Measurements from ENCODE around the gene ATP9B. TPM values are rescaled to one million over a fixed set of nuclear protein-coding genes. Genes with fewer than 3 reads are reported as not detected.
"Not testable (repeated sequence)": the region's sequence is repeated elsewhere in the genome, so short reads cannot be mapped to it uniquely, and the experiment has no call there.

ATP9B gene
- total RNA-seq, 2 donors from 2014 or later: 25.9 to 34.6 TPM

DNA sequence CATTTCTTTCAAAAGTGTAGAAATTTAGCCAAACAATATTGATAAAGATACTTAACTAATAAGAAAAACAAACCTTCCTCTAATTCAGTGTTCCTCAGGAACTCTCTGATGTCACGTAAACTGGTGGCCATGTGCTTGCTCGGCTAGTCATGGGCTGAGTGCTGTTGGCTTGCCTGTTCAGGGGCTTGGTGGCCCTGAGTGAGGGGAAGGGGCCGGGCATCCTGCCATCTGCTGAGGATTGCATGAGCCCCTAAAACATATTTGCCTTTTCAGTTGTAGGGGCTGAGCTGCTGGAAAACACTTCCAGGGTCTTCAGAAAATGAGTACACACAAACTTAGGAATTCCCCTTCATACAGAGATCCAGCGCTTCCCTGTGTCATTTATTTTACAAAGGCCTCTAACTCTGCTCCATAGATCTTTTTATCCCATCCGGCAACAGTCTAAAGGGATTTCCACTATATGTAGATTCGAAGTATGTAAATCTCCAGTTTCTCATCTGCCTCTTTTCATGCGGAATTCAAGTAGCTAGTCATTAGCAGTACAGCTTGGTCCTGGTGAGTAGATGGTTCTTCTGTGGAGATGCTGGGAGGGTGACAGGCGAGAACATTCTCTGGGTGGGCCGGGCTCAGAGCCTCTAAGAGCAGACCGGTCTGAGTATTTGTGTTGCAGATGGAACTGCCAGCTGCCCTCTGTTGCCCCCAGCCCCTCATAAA, 306.4 kb downstream of the ATP9B start:
- ATAC-seq (no peak), DNase-seq (ENCODE audit: low spot score in 2 of 2) (peak in 1 of 2 donors; percentile 30)
- H3K27ac Mint-ChIP-seq: no peak overlapping the region

DNA sequence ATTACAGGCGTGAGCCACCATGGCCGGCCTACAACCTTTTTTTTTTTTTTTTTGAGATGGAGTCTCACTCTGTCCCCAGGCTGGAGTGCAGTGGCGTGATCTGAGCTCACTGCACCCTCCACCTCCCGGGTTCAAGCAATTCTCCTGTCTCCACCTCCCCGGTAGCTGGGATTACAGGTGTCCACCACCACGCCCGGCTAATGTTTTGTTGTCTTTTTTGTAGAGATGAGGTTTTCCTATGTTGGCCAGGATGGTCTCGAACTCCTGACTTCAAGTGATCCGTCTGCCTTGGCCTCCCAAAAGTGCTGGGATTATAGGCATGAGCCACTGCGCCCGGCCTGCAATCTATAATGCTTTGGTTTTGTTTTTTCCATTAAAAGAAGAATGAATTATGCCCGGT, 307.5 kb downstream of the ATP9B start:
- not testable (repeated sequence) for H3K27ac Mint-ChIP-seq, ATAC-seq, H3K9me3 Mint-ChIP-seq, H3K36me3 Mint-ChIP-seq
- DNase-seq (ENCODE audit: low spot score in 2 of 2): peak in 1 of 2 donors; percentile 2

More for the DNA sequence above, 306.4 kb downstream of the ATP9B start:
- H3K36me3 Mint-ChIP-seq: no peaks in the 10 kb centered on the region
- H3K9me3 Mint-ChIP-seq: no peaks in the 10 kb centered on the region

GRCh38 chr18:79377187-79377891, 308.1 kb downstream of the ATP9B start:
- Mint-ChIP-seq H3K36me3 (no peaks in the 10 kb centered on the region), H3K9me3 (no peaks in the 10 kb centered on the region), H3K27ac (peak overlapping the region in 1 of 2 donors; percentile 68)
- ATAC-seq (no peak), DNase-seq (ENCODE audit: low spot score in 2 of 2) (peak in 1 of 2 donors; percentile 51)

- peak overlapping the region in 1 of 2 donors; percentile 79 for H3K27ac Mint-ChIP-seq
- no peaks in the 10 kb centered on the region for H3K36me3 Mint-ChIP-seq
- no peaks in the 10 kb centered on the region for H3K9me3 Mint-ChIP-seq
- ATAC-seq (peak; percentile 84 to 93), DNase-seq (ENCODE audit: low spot score in 2 of 2) (peak; percentile 86 to 91)
Measured at GRCh38 chr18:79378536-79379250, 309.5 kb downstream of the ATP9B start.

GRCh38 chr18:79379251-79379905, 310.2 kb downstream of the ATP9B start:
- ATAC-seq: no peak
- no peaks in the 10 kb centered on the region for H3K9me3 Mint-ChIP-seq
- no peaks in the 10 kb centered on the region for H3K36me3 Mint-ChIP-seq
- DNase-seq (ENCODE audit: low spot score in 2 of 2): no peak
- H3K27ac Mint-ChIP-seq: no peak overlapping the region

- peak in 1 of 2 donors; percentile 52 for DNase-seq (ENCODE audit: low spot score in 2 of 2)
- peak in 1 of 2 donors; percentile 8 for ATAC-seq
- Mint-ChIP-seq H3K36me3 (no peaks in the 10 kb centered on the region), H3K9me3 (no peaks in the 10 kb centered on the region), H3K27ac (peak overlapping the region in 1 of 2 donors; percentile 46)
Measured at GRCh38 chr18:79379931-79380815, 311.0 kb downstream of the ATP9B start.

GRCh38 chr18:79380816-79381806, 311.9 kb downstream of the ATP9B start:
- H3K9me3 Mint-ChIP-seq: no peaks in the 10 kb centered on the region
- ATAC-seq: peak; percentile 49 to 59
- DNase-seq (ENCODE audit: low spot score in 2 of 2): peak in 1 of 2 donors; percentile 83
- peak overlapping the region in 1 of 2 donors; percentile 46 for H3K27ac Mint-ChIP-seq
- H3K36me3 Mint-ChIP-seq: no peaks in the 10 kb centered on the region

- no peak for ATAC-seq
- no peak for DNase-seq (ENCODE audit: low spot score in 2 of 2)
- Mint-ChIP-seq H3K36me3 (no peaks in the 10 kb centered on the region), H3K9me3 (no peaks in the 10 kb centered on the region), H3K27ac (no peak overlapping the region)
Measured at GRCh38 chr18:79381811-79382311, 312.7 kb downstream of the ATP9B start.

DNA sequence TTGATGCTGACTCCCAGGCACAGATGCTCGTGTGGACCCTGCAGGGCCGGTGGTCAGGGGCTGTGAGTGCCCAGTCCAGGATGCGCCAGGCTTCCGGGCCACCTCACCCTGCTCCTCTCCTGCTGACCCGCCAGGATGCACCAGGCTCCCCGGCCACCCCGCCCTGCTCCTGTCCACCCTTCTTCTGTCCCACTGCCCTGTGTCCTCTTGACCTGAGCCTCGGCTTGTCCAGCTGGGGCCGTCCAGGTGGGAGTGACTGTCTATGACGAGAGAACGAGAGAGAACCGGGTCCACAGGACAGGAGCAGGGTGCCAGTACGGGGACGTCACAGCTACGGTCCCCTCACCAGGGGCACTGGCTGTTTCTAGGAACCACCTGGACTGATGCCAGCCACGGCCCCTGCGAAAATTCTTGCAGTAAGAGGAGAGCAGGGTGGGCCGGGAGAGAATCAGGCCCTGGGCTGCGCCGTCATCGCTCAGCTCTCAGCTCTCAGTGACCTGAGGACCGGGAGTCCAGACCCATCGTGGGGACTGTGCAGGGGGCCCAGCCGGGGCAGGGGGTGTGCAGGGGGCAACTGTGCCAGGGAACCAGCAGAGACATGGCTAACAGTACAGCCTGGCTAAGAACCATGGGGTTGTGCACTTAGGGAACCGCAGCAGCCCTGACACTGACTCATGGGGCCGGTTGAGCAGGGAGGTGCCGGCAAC, 313.6 kb downstream of the ATP9B start:
- ATAC-seq: no peak
- Mint-ChIP-seq H3K36me3 (no peaks in the 10 kb centered on the region), H3K9me3 (no peaks in the 10 kb centered on the region), H3K27ac (peak overlapping the region in 1 of 2 donors; percentile 29)
- DNase-seq (ENCODE audit: low spot score in 2 of 2): no peak

DNA sequence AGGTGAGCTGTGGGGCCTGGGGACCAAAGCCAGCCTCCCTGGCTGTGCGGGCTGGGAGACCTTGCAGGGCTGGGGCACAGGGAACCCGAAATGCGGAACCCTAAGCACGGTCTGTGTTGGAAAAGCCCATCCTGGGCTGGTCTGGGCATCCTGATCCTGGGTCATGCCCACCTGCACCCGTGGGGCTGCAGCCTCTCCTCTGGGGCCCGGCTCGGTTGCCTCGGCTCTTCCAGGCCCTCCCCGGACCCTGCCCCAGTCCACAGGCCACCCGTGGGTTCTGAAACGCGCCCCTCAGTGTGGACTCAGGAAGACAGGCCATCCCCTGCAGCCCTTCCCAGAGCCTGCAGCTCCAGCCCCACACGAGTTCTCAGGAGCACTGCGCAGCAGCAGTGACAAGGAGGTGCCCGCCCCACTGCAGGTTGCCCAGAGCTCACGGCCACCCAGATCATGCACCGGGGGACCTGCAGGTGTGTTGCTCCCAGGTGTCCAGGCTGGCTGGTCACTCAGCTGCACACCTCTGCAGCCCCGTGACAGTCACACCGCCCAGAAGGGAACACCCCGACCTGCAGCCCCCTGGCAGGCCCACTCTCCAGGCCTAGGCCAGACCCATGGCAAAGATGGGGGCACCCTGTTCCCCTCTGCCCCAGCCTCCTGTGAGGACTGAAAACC, 314.3 kb downstream of the ATP9B start:
- Mint-ChIP-seq H3K27ac (peak overlapping the region; percentile 15 to 32), H3K36me3 (no peaks in the 10 kb centered on the region), H3K9me3 (no peaks in the 10 kb centered on the region)
- ATAC-seq (no peak), DNase-seq (ENCODE audit: low spot score in 2 of 2) (no peak)

DNA sequence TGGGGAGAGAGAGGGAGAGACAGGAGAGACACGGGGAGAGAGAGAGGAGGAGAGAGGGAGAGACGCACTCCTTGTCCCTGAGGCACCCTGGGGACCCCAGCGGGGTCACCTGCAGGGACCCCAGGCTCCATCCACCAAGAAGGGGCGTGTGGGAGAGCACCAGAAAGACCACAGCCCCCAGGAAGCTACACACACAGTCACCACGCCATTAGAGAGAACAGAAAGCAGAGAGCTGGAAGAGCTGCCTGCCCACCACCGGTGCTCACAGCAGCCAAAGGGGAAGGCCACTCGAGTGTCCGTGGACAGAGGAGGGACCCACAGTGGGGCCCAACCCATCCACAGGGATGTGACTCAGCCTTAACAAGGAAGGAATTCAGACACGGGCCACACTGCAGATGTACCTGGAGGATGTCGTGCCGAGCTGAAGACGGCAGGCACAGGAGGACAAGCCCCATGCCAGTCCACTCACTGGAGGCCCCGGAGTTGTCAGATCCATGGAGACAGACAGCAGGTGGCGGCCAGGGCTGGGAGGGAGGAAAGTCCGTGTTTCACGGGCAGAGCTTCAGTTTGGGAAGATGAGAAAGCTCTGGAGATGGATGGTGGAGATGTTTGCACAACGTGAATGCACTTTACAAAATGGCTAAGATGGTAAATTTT, 315.1 kb downstream of the ATP9B start:
- Mint-ChIP-seq H3K36me3 (no peaks in the 10 kb centered on the region), H3K27ac (peak overlapping the region; percentile 15 to 32), H3K9me3 (no peaks in the 10 kb centered on the region)
- peak in 1 of 2 donors; percentile 26 for DNase-seq (ENCODE audit: low spot score in 2 of 2)
- no peak for ATAC-seq

DNA sequence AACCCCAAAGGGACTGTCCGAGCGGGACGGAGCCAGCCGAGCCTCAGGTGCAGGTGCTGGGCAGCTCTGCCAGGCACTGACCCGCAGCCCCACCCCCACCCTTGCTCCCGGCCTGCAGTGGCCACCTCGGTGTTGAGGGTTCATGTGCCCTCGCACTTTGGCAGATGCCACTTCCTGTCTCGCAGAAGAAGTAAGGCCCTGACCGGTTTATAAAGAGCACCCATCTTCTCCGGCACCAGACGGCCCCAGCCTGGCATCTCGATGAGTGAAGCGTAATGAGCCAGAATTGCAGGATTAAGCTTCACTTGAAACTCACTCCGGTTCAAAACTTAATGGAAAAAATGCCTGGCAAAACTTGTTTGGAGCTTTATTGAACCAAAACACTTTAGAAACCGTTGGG, 315.6 kb downstream of the ATP9B start:
- Mint-ChIP-seq H3K27ac (no peak overlapping the region), H3K36me3 (no peaks in the 10 kb centered on the region), H3K9me3 (no peaks in the 10 kb centered on the region)
- ATAC-seq (no peak), DNase-seq (ENCODE audit: low spot score in 2 of 2) (peak in 1 of 2 donors; percentile 18)

DNA sequence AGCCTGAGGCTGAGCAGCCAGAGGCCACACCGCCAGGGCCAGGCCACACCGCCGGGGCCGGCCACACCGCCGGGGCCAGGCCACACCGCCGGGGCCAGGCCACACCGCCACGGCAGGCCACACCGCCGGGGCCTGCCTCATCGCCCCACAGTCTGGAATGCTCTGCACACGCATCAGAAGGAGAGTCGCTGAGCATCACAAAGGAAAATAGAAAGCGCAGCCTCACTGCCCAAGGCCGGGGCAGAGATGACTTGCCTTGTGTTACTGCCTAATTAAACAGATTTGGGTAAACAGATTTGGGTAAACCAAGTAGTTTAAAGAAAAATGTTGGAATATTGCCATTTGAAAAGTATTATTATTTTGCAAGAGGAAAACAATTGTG, 316.1 kb downstream of the ATP9B start:
- peak in 1 of 2 donors; percentile 7 for DNase-seq (ENCODE audit: low spot score in 2 of 2)
- no peaks in the 10 kb centered on the region for H3K9me3 Mint-ChIP-seq
- no peak overlapping the region for H3K27ac Mint-ChIP-seq
- no peaks in the 10 kb centered on the region for H3K36me3 Mint-ChIP-seq
- no peak for ATAC-seq

Measured in activated naive CD4-positive, alpha-beta T cell treated with anti-CD3 and anti-CD28 coated beads, Interleukin-2, amount 50 U/mL, for 72 hours (primary cell).